Measurements from ENCODE around the gene SLC22A1.
"Not testable (repeated sequence)": the region's sequence is repeated elsewhere in the genome, so short reads cannot be mapped to it uniquely, and the experiment has no call there.

The SLC22A1 gene

DNA sequence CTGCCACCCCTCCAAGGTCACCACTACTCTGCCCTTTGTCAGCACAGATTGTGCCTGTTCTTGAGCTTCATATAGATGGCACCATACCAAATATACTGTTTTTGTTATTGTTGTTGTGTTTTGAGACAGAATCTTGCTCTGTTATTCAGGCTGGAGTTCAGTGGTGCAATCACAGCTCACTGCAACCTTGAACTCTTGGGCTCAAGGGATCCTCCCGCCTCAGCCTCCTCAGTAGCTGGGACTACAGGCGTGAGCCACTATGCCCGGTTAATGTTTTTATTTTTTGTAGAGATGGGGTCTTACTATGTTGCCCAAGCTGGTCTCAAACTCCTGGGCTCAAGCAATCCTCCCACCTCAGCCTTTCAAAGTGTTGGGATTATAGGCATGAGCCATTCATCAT lies 18.9 kb downstream of the SLC22A1 start:
- not testable (repeated sequence) for DNase-seq

DNA sequence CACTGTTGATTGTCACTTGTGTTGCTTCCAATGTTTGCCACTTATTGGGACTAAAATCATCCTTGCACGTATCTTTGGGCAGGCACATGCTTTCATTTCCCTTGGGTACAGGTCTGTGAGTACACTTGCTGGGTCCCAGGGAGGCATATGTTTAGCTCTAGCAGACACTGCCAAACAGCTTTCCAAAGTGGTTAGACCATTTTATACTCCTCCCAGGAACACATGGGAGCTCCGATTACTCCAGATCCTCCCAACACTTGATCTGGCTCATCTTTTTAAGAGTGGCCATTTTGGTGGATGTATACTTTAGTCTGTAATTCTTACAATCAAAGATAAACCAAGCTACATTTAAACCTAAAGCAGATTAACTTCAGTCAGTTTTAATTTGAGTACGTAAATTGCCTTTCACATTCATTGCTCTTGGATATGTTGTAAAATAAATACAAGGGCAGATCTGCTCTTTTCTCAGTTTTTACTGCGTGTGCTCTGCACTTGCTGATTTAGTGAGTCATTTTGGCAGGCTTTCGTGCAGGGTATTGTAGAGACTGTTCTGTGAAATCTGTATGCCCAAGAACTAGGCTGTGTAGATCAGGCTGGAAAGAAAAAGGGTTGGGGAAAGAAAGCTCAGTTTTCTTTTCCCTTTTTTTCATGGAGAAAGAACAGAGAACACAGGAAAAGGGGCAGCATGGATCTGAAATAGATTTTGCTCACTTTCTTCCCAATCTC lies 19.5 kb downstream of the SLC22A1 start:
- no peak for DNase-seq

DNA sequence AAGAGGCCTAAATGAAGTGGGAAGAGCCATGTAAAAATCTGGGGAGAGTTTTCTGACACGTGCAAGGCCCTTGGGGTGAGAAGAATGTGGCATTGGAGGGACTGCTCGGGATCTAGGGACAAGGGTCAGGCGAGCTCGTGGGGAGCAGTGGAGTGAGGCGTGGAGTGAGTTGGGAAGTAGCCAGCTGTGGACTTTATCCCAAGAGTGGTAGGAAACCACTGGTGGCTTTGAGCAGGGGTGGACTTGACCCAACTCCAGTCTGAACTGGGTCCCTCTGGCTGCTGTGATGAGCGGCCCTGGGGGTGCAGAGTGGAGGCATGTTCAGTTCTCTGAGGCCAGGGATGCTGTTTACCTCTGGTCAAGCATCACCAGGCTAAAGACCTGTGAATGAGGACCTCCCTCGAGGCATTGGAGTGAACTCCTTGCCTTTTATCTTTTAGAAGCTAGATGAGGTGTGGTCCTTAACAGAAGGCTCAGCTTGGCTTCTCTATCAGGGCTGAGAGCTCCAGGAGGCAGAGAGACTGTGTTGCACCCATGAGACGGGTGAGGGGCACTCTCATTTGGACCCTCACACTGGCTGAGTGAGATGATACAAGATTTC lies 20.6 kb downstream of the SLC22A1 start:
- DNase-seq: no peak

DNA sequence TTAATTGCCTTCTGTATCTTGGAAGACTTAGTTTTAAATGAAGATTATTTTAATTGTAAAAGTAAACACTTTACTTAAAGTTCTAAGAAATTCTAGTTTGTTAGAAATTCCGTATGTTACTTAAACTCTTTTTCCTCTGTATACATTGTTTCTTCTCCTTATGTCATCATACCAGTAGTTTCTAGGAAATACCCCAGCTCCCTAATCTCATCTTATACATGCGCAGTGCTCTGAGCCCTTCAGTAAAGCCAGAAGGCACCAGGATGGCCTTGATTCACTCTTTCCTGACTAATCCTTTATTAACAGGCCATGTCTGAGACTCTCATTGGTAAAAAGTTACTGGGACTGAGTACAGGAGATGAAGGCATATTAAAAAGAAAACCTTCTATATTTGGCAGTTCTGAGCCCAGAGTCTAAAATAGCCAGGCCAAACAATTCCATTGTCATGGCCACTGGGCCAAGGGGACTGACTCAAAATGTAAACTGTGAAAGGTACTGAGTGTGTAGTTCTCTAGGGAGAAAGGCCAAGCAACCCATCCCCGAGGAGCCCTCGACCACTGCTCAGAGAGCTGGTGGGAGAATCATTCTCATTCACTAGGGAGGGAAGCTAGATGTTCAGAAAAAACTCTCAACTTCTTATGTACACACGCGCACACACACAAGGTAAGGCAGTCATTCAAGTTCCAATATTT lies 25.0 kb downstream of the SLC22A1 start:
- DNase-seq: no peak

DNA sequence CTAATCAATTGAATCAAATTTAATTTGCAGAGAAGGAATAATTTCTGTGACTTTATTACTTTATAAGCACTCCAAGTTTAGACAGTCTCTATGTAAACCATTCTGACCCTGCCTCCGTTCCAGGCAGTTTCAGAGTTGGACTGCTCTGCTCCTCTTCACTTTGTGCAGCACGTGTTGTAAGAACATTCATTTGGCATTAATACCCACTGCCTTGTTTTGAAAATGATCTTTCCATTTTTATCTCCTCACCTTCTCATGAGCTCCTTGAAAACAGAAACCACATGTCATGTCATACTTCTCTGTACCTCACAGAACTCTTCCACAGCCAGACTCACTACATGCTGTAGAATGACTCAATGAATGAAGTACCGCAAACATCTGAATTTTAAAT lies 25.5 kb downstream of the SLC22A1 start:
- no peak for DNase-seq

DNA sequence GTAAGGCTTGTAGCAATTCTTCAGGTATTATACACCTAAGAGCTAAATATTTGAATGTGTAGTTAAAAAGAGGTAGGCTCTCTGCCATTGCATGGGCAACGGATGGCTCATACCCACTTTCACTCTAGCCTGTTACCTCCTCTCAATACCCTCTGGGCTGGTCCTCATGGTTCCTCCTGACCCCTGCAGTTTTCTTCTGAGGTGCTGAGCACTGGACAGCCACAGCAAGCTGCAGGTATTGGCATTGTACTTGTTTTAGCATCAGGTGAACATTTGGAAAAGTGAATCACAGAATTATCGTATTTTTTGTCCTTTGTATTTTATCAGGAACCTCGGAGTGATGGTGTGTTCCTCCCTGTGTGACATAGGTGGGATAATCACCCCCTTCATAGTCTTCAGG lies 32.9 kb downstream of the SLC22A1 start:
- DNase-seq: no peak

DNA sequence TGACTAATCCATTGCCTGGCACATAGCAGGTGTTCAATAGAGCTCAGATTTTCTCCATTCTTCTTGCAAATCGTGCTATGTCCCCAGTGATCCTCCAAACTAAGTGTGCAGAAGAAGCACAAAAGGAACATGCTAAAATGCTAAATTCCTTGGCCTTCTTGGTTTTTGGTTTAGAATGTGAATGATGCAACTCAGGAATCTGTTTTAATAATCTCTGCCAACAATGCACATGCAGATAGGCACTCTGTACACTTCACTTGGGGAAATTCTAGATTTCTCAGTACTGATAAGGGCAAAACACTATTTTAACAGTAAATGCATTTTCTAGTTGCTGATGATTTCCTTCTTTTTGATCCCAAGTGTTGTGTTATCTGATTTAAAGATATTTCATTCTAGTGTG lies 35.2 kb downstream of the SLC22A1 start:
- DNase-seq: no peak

DNA sequence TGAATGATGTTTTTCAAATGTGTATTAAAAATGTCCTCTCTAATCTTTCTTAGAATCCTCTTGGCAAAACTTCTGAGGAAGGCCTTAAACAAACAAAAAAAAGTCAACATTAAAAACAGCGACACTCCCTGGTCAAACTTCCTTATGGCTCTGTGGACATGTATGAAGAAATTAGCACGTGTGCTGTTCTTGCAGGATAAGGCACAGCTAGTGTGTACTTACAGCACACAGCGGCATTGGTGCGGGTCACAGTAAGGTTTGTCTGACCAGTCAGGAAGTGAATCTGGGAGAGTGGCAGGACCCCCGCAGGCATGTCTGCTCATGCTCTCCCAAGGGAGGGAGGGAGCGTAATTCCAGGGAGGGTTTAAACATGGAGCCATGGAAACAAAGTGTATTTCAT lies 38.8 kb downstream of the SLC22A1 start:
- peak; percentile 78 for DNase-seq

DNA sequence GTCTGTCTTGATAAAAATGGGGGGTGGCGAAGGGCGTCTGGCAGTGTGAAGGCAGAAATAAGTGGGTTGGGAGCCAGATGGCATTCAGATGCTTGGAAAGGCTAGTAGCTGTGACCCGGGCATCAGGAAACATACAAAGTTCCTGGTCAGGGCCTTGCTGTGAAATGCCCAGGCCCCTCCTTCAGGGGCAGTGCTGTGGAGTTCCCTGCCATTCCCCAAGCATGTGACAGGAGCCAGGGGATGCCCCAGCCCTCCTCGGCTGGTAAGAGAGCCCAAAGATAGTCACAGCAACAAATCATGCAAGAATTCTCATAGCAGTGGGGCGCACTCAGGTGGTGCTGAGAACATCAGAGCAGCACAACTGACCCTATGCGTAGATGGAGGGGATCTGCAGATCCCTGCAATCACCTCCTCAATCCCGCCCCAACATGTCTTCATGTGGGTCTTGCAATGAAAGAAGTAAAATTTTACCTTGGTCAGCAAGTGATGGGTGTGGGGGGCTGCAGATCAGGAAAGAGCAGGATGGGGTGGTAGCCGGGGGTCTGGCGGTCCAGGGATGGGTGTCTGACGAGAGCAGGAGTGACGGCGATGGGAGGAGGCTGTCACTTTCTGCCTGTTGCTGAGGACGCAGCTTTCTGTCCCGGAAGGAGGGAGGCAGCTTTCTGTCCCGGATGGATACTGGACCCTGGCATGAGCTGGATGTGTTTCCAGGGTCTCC lies 39.5 kb downstream of the SLC22A1 start:
- no peak for DNase-seq

DNA sequence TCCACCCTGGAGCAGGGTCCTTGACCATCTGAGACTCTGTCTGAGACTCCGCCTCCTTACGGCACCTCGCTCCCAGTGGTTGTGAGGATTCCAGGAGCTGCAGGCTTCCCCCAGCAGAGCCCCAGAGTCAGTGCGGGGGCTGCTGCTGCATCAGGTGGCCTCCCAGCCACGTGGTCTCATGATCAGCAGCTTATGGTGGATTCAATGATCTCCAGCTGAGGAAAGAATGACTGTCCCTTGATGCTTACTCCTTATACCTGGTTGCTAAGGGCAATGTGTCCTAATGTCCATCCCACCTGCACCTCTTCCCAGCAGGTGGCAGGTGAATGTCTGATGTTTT lies 40.0 kb downstream of the SLC22A1 start:
- no peak for DNase-seq

DNA sequence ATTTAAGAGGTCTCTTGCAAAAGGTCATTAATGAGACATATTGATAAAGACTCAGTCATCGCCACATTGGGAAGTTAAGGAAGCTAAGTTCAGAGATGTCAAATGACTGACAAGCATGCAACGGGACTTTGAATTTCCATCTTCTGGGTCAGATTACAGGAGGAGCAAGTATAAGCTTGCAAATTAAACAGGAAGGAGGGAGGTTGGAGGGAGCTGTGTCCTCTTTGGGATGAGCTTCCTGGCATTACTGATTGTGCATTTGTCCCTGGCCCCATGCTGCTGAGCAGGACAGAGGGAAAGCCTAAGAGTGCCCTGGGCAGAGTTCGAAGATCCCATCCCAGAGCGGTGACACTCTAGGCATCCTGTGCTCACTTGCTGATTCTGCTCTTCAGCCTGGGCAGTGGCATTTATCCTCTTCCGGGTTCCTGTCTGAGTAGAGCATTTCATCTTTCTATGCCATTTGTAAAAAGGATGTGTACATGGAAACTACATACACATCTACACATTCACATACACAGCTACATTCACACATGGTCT lies 40.5 kb downstream of the SLC22A1 start:
- DNase-seq: no peak

DNA sequence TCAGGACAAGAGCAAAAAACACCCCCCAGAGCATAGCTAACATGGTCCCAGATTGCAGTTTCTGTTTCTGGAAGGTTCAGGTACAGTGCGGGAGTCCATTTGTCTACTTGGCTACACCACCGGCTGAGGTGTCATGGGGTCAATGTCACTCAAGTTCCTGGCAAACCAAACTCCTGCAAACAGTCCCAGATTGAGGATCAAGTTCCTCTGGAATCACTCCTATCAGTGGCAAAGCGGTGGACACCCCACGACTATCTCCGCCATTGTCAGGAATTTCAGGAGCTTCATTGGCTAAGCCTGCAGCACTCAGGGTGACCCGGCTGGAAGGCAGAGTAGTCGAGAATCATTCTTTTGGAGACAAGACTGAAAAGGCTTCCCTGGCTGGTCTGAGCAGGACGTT lies 41.8 kb downstream of the SLC22A1 start:
- no peak for DNase-seq

DNA sequence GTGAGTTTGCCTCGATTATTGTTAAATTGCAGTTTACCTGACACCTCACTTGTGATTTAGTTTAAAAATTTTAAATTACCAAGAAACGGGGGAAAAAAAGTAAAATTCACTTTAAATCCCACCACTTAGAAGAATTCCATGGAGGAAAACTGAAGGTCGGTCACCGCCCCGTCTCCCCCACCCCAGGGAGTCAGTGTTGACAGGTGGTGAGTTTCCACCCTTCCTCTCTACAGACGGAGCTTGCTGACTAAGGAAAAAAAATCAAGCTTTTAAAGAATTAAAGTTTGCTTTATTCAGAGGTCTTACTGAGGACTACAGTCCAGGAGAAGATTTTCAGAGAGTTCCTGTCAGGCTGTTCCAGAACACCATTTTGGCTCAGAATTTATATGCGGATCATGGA lies 42.3 kb downstream of the SLC22A1 start:
- no peak for DNase-seq

DNA sequence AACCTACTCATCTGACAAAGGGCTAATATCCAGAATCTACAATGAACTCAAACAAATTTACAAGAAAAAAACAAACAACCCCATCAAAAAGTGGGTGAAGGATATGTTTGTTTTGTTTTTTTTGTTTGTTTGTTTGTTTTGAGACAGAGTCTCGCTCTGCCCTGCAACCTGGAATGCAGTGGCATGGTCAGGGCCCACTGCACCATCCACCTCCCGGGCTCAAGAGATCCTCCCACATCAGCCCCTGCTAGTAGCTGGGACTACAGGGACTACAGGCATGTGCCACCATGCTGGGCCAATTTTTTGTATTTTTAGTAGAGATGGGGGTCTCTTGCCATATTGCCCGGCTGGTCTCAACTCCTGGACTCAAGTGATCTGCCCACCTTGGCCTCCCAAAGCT lies 44.3 kb downstream of the SLC22A1 start:
- DNase-seq: not testable (repeated sequence)

DNA sequence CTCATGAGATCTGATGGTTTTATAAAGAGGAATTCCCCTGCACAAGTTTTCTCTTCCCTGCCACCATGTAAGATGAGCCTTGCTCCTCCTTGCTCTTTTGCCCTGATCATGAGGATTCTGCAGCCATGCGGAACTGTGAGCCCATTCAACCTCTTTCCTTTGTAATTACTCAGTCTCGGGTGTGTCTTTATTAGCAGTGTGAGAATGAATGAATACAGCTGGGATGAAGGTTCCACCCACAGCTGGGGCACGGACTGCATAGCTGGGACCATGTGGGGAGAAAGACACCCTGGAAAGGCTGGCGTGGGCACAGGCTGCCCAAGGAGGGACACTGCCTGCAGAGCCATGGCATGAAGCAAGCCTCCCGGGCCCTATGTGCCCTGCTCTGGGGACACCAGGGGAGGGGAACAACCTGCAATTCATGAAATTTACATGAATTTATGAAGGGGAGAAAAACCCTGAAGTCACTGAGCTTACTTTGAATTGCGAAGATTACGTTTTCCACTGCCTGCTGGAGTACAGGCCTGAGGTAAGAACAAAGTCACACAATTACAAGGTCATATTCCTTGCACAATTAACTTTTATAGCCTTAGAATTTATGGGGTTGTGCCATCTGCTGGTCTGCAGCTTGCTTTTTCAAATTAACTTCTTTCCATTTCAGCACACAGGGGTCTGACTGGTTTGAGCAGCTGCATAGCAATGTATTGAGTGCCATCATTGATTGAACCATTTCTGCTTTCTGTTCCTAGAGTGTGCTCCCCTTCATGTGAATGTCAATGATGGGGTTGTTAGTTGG lies 46.2 kb downstream of the SLC22A1 start:
- DNase-seq: peak; percentile 75

DNA sequence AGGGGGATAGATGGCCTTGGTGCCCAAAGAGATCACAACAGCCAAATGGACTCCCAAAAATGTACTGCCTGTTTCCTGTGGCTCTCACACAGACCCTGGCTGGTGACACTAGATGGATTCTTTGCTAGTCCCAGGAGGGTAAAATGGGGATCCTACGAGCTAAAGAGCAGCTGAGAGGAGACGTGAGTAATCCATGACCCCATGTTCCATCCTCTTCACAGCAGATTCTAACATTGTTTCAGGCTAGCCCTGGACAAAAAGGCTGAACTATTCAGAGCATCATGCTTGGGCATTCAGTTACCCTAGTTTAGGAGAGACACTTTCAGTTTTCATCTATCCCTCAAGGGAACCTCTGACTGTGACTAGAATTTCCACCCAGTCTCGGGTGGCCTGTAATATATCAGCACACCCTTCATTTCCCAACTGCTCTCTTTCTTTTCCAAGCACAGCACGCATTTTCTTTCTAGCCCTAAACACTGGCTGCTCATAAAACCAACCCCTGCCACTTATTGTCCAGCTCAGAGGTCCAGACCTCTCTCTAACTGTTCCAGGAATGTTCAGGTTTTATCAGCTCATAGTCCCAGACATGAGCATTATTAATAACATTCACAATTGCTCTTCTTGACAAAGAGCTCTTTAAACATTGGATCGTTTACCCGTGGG lies 48.5 kb downstream of the SLC22A1 start:
- DNase-seq: no peak

DNA sequence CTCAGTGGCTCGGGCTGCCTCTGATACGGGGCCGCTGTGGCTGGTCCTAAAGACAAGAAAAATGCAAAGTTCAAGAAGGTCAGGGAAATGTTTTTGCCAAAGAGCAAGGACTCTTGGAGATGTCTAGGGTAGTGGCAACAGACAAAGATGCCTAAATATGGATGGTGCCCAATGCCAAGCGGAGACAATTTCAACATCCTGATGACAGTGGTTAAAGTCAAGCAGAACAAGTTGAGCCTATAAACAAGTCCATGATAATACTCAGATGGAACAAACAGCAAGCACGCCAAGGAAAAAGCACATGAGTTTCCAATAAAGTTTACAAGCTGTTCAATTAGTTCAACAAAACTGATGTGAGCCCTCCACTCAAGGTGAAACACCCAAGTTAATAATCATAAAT lies 51.1 kb downstream of the SLC22A1 start:
- no peak for DNase-seq

DNA sequence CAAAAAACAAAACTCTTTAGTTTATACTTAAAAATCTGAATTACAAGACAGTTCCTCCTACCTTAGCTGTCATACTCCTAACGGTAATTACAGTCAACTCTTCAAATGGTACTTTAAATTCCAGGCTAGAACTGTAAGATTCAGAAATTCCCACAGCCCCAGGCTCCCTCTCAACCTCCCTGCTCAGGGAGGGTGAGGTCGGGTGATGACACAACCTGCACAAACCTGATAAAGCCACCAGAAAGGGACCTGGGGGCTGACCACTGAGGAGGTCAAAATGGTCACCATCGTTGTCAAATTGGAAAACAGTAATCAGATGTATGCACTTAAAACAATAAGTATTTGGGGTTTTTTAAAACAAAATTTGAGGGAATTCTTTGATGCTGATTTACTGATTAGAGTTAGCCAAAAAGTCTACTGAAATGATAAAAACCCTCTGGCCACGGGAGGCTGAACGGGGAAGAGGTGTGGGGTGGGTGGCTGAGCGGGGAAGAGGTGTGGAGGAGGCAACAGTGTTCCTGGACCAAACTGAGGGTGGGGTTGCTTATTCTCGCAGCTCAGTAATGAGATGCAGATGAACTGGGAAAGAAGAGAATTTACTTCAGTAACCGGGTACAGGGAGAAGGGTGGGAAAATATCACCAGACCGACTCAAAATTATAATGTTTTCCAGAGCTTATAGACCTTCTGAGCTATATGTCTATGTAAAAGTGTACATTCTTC lies 52.4 kb downstream of the SLC22A1 start:
- DNase-seq: no peak

DNA sequence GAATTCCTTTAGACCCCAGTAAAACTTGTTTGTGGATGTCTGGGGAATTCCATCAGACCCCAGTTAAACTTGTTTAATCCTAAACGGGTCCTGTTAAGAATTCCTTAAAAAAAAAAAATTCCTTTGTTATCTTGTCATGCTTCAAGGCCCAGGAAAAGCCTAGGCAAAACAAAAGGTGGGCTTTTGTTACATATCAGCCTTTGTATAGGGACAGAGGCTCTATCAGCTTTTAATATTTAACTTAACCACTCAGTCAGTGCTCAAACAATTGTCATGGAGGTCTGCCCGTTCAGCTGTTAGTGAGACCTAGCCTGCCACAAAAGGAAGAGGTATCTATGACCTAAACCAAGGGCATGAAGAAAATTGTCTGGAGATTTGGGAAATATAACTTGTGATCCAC lies 53.1 kb downstream of the SLC22A1 start:
- no peak for DNase-seq

DNA sequence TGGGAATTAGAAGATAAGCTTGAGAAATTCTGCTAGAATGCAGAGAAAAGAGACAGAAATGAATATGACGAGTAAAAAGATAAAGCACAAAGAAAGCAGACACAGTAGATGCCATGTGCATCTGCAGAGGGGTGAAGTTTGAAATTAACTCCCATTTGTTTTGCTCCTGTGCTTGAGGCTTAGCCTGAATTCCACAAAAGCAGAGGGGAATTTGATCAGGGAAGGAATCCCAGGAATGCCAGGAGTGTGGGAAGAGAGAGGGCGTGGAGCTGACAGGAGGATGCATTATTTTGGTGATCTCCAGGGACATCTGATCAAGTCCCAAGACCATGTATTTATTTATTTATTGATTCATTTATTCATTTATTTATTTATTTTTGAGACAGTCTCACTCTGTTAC lies 55.6 kb downstream of the SLC22A1 start:
- no peak for DNase-seq

DNA sequence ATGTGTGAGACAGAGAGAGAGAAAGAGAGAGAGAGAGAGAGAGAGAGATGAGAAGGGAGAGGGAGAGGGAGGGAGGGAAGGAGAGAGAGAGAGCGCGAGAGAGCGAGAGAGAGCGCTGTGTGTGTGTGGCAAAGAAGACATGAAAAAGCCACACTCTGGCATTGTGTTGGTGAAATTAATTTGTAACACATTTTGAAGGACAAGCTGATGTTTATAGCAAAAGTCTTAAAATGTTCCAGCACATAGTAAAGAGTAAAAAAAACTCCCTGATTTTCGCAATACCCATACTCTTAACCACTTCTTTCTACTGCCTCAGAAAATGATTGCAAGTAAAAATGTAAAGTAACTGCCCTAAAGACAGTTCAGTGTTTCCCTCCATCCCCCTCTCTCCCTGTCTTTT lies 56.7 kb downstream of the SLC22A1 start:
- DNase-seq: no peak

DNA sequence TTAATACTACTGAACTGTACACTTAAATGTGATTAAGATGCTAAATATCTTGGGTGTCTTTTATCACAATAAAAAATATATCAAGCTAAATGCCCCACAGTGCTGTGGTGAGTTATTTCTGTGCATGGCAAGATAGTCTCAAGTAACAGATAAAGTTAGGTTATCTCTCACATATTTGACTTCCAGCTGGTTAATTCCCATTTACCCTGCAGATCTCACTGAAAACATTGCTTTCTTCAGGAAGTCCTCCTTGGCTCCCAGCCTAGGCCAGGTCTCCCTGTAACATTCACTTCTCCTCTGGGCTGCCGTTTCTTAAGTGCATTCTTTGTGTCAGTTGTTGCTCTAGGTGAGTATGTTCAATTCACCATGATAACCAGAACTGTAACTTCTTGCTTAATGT lies 59.1 kb downstream of the SLC22A1 start:
- no peak for DNase-seq
